PFSK-1 (cell line): ENCODE data around the gene PAF1.

Source experiments
- POLR2AphosphoS5 ChIP-seq: IDR thresholded peaks from 2 replicates; pipeline ENCODE4 v1.6.1; 2012; ENCODE audit warnings: low read depth, mild to moderate bottlenecking, control low read depth, low read length, moderate library complexity
- TF ChIP-seq, protein P1 (sequence below), 2 experiments: IDR thresholded peaks; 2 replicates each; pipeline versions ENCODE4 v1.6.1 to v1.8.0; 2011 to 2012; ENCODE audit warnings: low read depth in 2 of 2, low read length in 2 of 2, control low read depth in 1 of 2, inconsistent platforms in 1 of 2, mild to moderate bottlenecking in 1 of 2, moderate library complexity in 1 of 2; ENCODE audit not compliant: insufficient read depth in 1 of 2

DNA sequence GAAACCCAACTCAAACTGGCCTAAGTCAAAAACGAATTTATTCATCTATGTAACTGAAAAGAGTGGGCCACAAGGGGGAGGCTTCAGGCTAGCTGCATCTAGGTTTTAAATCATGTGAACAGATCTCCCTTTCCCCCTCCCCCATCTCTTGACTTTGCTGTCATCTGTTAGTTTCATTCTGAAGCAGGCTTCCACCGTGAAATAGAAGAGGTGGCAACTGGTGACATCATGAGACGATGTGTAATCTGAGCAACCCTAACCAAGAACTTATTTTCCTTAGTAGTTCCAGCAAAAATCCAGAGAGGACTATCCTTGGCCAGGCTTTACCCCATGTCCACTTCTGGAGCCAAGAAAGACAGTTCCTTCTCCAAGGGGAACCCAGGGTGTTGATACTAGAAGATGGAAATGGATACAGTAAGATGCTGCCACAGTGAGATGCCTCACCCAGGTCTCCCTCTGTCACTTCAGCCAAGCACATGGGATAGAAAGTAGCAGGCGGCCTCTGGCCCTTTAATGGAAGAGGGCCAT is 39.3 kb downstream of the PAF1 start:
- TF ChIP-seq POLR2AphosphoS5, result no peak
- TF ChIP-seq, protein P1, sequence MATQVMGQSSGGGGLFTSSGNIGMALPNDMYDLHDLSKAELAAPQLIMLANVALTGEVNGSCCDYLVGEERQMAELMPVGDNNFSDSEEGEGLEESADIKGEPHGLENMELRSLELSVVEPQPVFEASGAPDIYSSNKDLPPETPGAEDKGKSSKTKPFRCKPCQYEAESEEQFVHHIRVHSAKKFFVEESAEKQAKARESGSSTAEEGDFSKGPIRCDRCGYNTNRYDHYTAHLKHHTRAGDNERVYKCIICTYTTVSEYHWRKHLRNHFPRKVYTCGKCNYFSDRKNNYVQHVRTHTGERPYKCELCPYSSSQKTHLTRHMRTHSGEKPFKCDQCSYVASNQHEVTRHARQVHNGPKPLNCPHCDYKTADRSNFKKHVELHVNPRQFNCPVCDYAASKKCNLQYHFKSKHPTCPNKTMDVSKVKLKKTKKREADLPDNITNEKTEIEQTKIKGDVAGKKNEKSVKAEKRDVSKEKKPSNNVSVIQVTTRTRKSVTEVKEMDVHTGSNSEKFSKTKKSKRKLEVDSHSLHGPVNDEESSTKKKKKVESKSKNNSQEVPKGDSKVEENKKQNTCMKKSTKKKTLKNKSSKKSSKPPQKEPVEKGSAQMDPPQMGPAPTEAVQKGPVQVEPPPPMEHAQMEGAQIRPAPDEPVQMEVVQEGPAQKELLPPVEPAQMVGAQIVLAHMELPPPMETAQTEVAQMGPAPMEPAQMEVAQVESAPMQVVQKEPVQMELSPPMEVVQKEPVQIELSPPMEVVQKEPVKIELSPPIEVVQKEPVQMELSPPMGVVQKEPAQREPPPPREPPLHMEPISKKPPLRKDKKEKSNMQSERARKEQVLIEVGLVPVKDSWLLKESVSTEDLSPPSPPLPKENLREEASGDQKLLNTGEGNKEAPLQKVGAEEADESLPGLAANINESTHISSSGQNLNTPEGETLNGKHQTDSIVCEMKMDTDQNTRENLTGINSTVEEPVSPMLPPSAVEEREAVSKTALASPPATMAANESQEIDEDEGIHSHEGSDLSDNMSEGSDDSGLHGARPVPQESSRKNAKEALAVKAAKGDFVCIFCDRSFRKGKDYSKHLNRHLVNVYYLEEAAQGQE (IDR thresholded peaks at IDR 0.05; ENCODE audit: insufficient read depth in 1 of 2, low read depth in 2 of 2, low read length in 2 of 2), result no peak
